HepG2 (cell line): ENCODE data around the gene VAMP2. TPM values are rescaled to one million over a fixed set of nuclear protein-coding genes. Genes with fewer than 3 reads are reported as not detected.

Source experiments
- DBP ChIP-seq: sonication (generic); formaldehyde crosslinking; IDR thresholded peaks from 2 replicates; pipeline ENCODE4 v1.4.0; 2020; ENCODE audit warnings: missing genetic modification reagents; ENCODE audit errors: not compliant biosample characterization
- PPARG ChIP-seq: conservative IDR thresholded peaks from 2 replicates; pipeline ENCODE4 v1.6.1; 2016; ENCODE audit warnings: missing biosample characterization, missing genetic modification reagents
- ZBTB8A ChIP-seq: sonication (generic); formaldehyde crosslinking; IDR thresholded peaks from 2 replicates; pipeline ENCODE4 v1.4.0; 2020; ENCODE audit warnings: mild to moderate bottlenecking, low read depth, missing genetic modification reagents, borderline replicate concordance
- ZFYVE20 ChIP-seq: sonication (generic); formaldehyde crosslinking; IDR thresholded peaks from 2 replicates; pipeline ENCODE4 v1.8.0; 2023; ENCODE audit warnings: low read depth, mild to moderate bottlenecking, moderate library complexity, missing genetic modification reagents, borderline replicate concordance
- ZNF230 ChIP-seq: sonication (generic); formaldehyde crosslinking; IDR thresholded peaks from 2 replicates; pipeline ENCODE4 v1.4.0; 2020; ENCODE audit warnings: mild to moderate bottlenecking, missing genetic modification reagents
- ZNF546 ChIP-seq: sonication (generic); formaldehyde crosslinking; conservative IDR thresholded peaks from 2 replicates; pipeline ENCODE4 v1.8.1; 2023; ENCODE audit warnings: mild to moderate bottlenecking, missing genetic modification reagents
- ZNF816 ChIP-seq: sonication (generic); formaldehyde crosslinking; IDR thresholded peaks from 2 replicates; pipeline ENCODE4 v1.8.0; 2022; ENCODE audit warnings: missing genetic modification reagents, mild to moderate bottlenecking, borderline replicate concordance
- polyA plus RNA-seq, 8 experiments: library from polyadenylated mRNA; depleted of rRNA in 3 of 8; stranded (reverse) in 7 of 8; unstranded in 1 of 8; fragments of >200 nt; fragmentation: Illumina TruSeq in 4 of 8; extraction: Trizol in 4 of 8; gene quantifications; 2 replicates each; pipeline versions ENCODE4 v1.2.1 to v1.2.3, GENCODE V29; 2011 to 2016; ENCODE audit warnings: low read depth in 4 of 8, missing spikeins in 1 of 8, mixed read lengths in 1 of 8; ENCODE audit not compliant: insufficient read depth in 1 of 8
- total RNA-seq, 5 experiments: library from RNA; depleted of rRNA; stranded (reverse); fragments of >200 nt; fragmentation: Illumina TruSeq; extraction: Trizol; gene quantifications; 2 replicates each; pipeline ENCODE4 v1.2.3, GENCODE V29; 2016; ENCODE audit warnings: low read depth in 1 of 5
- TF ChIP-seq, protein P1 (sequence below): sonication (generic); formaldehyde crosslinking; IDR thresholded peaks from 2 replicates; pipeline ENCODE4 v1.4.0; 2020; ENCODE audit warnings: missing genetic modification reagents, borderline replicate concordance
- TF ChIP-seq, protein P2 (sequence below): sonication (generic); formaldehyde crosslinking; IDR thresholded peaks from 2 replicates; pipeline ENCODE4 v1.4.0; 2020; ENCODE audit warnings: missing genetic modification reagents, borderline replicate concordance
- TF ChIP-seq, protein P3 (sequence below): sonication (generic); formaldehyde crosslinking; conservative IDR thresholded peaks from 2 replicates; pipeline ENCODE4 v1.8.0; 2022; ENCODE audit warnings: mild to moderate bottlenecking, moderate library complexity, missing genetic modification reagents
- TF ChIP-seq, protein P4 (sequence below): sonication (generic); formaldehyde crosslinking; IDR thresholded peaks from 2 replicates; pipeline ENCODE4 v1.4.0; 2020; ENCODE audit warnings: mild to moderate bottlenecking, low read depth, missing genetic modification reagents
- TF ChIP-seq, protein P5 (sequence below): sonication (generic); formaldehyde crosslinking; IDR thresholded peaks from 2 replicates; pipeline ENCODE4 v1.4.0; 2020; ENCODE audit warnings: missing genetic modification reagents

VAMP2 gene
- total and polyA plus RNA-seq, 2 of the 13 experiments (the other 11 are each of a cell fraction or from before 2014, with no cell fraction given), result 3.9 to 17.2 TPM

- TF ChIP-seq, protein P1, sequence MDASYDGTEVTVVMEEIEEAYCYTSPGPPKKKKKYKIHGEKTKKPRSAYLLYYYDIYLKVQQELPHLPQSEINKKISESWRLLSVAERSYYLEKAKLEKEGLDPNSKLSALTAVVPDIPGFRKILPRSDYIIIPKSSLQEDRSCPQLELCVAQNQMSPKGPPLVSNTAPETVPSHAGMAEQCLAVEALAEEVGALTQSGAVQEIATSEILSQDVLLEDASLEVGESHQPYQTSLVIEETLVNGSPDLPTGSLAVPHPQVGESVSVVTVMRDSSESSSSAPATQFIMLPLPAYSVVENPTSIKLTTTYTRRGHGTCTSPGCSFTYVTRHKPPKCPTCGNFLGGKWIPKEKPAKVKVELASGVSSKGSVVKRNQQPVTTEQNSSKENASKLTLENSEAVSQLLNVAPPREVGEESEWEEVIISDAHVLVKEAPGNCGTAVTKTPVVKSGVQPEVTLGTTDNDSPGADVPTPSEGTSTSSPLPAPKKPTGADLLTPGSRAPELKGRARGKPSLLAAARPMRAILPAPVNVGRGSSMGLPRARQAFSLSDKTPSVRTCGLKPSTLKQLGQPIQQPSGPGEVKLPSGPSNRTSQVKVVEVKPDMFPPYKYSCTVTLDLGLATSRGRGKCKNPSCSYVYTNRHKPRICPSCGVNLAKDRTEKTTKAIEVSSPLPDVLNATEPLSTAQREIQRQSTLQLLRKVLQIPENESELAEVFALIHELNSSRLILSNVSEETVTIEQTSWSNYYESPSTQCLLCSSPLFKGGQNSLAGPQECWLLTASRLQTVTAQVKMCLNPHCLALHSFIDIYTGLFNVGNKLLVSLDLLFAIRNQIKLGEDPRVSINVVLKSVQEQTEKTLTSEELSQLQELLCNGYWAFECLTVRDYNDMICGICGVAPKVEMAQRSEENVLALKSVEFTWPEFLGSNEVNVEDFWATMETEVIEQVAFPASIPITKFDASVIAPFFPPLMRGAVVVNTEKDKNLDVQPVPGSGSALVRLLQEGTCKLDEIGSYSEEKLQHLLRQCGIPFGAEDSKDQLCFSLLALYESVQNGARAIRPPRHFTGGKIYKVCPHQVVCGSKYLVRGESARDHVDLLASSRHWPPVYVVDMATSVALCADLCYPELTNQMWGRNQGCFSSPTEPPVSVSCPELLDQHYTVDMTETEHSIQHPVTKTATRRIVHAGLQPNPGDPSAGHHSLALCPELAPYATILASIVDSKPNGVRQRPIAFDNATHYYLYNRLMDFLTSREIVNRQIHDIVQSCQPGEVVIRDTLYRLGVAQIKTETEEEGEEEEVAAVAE (CRISPR knock-in tag), result peak; percentile 51; the same call in 1 of the 2 replicates
- TF ChIP-seq, protein P2, sequence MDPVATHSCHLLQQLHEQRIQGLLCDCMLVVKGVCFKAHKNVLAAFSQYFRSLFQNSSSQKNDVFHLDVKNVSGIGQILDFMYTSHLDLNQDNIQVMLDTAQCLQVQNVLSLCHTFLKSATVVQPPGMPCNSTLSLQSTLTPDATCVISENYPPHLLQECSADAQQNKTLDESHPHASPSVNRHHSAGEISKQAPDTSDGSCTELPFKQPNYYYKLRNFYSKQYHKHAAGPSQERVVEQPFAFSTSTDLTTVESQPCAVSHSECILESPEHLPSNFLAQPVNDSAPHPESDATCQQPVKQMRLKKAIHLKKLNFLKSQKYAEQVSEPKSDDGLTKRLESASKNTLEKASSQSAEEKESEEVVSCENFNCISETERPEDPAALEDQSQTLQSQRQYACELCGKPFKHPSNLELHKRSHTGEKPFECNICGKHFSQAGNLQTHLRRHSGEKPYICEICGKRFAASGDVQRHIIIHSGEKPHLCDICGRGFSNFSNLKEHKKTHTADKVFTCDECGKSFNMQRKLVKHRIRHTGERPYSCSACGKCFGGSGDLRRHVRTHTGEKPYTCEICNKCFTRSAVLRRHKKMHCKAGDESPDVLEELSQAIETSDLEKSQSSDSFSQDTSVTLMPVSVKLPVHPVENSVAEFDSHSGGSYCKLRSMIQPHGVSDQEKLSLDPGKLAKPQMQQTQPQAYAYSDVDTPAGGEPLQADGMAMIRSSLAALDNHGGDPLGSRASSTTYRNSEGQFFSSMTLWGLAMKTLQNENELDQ, result no peak
- TF ChIP-seq, protein P3, sequence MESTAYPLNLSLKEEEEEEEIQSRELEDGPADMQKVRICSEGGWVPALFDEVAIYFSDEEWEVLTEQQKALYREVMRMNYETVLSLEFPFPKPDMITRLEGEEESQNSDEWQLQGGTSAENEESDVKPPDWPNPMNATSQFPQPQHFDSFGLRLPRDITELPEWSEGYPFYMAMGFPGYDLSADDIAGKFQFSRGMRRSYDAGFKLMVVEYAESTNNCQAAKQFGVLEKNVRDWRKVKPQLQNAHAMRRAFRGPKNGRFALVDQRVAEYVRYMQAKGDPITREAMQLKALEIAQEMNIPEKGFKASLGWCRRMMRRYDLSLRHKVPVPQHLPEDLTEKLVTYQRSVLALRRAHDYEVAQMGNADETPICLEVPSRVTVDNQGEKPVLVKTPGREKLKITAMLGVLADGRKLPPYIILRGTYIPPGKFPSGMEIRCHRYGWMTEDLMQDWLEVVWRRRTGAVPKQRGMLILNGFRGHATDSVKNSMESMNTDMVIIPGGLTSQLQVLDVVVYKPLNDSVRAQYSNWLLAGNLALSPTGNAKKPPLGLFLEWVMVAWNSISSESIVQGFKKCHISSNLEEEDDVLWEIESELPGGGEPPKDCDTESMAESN, result peak; percentile 58
- TF ChIP-seq ZNF816 (CRISPR knock-in tag), result 0 out of 2 replicates have a peak, but pooled peaks have one; percentile 48
- TF ChIP-seq ZNF546 (CRISPR knock-in tag), result 0 out of 2 replicates have a peak, but pooled peaks have one; percentile 68
- TF ChIP-seq ZFYVE20 (CRISPR knock-in tag), result no peak
- TF ChIP-seq, protein P4, sequence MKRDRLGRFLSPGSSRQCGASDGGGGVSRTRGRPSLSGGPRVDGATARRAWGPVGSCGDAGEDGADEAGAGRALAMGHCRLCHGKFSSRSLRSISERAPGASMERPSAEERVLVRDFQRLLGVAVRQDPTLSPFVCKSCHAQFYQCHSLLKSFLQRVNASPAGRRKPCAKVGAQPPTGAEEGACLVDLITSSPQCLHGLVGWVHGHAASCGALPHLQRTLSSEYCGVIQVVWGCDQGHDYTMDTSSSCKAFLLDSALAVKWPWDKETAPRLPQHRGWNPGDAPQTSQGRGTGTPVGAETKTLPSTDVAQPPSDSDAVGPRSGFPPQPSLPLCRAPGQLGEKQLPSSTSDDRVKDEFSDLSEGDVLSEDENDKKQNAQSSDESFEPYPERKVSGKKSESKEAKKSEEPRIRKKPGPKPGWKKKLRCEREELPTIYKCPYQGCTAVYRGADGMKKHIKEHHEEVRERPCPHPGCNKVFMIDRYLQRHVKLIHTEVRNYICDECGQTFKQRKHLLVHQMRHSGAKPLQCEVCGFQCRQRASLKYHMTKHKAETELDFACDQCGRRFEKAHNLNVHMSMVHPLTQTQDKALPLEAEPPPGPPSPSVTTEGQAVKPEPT, result peak; percentile 62; the same call in 1 of the 2 replicates
- 0 out of 2 replicates have a peak, but pooled peaks have one; percentile 31 for TF ChIP-seq ZBTB8A
- TF ChIP-seq DBP (CRISPR knock-in tag), result no peak
- TF ChIP-seq, protein P5, sequence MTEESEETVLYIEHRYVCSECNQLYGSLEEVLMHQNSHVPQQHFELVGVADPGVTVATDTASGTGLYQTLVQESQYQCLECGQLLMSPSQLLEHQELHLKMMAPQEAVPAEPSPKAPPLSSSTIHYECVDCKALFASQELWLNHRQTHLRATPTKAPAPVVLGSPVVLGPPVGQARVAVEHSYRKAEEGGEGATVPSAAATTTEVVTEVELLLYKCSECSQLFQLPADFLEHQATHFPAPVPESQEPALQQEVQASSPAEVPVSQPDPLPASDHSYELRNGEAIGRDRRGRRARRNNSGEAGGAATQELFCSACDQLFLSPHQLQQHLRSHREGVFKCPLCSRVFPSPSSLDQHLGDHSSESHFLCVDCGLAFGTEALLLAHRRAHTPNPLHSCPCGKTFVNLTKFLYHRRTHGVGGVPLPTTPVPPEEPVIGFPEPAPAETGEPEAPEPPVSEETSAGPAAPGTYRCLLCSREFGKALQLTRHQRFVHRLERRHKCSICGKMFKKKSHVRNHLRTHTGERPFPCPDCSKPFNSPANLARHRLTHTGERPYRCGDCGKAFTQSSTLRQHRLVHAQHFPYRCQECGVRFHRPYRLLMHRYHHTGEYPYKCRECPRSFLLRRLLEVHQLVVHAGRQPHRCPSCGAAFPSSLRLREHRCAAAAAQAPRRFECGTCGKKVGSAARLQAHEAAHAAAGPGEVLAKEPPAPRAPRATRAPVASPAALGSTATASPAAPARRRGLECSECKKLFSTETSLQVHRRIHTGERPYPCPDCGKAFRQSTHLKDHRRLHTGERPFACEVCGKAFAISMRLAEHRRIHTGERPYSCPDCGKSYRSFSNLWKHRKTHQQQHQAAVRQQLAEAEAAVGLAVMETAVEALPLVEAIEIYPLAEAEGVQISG, result peak; percentile 53
- TF ChIP-seq ZNF230 (CRISPR knock-in tag), result peak; percentile 71; the same call in 1 of the 2 replicates
- no peak for TF ChIP-seq PPARG (CRISPR knock-in tag)
Observed at GRCh38 chr17:8189711-8190477, 27.1 kb upstream of the VAMP2 start, which contains the start of gene BORCS6 (continued).
